HL-60/S4 (cell line): ENCODE data around the gene ARF3.

Experiments
- in situ Hi-C: fragments of 300-500 bp; cut with MboI; formaldehyde crosslinking; loops from 2 replicates; pipeline ENCODE4 v1.14.3; 2022; ENCODE audit warnings: low sequenced_read_pairs

The ARF3 gene

DNA sequence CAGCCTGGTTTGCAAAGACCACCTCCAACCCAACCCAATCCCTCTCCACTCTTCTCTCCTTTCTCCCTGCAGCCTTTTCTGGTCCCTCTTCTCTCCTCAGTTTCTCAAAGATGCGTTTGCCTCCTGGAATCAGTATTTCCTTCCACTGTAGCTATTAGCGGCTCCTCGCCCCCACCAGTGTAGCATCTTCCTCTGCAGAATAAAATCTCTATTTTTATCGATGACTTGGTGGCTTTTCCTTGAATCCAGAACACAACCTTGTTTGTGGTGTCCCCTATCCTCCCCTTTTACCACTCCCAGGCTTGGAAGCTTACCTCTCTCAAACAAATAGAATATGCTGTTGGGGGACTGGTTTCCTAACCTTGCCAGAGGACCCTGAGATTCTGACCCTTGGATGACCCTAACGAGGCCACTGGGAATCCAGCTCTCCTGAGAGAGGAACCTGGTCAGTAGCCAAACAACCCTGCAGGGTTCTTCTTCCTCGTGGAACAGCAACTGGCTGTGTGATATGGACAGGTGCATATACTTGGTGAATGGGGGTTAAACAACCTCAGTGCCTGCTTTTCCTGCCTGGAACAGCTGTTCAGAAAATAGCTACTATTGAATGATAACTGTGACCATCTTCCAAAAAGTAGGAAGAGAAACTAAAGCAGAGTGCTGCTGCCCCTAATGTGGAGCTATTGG is 25.3 kb upstream of the ARF3 start:
- in situ Hi-C loops, result no loop called here

DNA sequence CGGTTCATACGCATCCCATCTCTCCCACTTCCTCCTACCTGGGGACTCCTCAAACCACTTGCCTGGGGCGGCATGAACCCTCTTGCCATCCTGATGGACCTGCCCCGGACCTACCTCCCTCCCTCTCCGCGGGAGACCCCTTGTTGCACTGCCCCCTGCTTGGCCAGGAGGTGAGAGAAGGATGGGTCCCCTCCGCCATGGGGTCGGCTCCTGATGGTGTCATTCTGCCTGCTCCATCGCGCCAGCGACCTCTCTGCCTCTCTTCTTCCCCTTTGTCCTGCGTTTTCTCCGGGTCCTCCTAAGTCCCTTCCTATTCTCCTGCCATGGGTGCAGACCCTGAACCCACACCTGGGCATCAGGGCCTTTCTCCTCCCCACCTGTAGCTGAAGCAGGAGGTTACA is 24.5 kb upstream of the ARF3 start:
- in situ Hi-C loops, result no loop called here

DNA sequence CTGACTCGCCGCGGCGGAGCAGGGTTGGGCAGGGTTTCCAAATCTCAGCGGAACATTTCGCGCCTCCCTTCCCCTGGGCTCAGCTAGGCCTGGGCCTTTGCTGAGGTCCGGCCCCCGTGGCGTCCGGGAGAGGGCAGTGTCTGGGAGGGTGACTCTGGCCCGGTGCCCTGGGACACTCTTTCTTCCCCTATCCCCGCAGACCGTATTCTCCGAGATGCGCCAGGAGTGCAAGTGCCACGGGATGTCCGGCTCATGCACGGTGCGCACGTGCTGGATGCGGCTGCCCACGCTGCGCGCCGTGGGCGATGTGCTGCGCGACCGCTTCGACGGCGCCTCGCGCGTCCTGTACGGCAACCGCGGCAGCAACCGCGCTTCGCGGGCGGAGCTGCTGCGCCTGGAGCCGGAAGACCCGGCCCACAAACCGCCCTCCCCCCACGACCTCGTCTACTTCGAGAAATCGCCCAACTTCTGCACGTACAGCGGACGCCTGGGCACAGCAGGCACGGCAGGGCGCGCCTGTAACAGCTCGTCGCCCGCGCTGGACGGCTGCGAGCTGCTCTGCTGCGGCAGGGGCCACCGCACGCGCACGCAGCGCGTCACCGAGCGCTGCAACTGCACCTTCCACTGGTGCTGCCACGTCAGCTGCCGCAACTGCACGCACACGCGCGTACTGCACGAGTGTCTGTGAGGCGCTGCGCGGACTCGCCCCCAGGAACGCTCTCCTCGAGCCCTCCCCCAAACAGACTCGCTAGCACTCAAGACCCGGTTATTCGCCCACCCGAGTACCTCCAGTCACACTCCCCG is 23.9 kb upstream of the ARF3 start:
- in situ Hi-C loops, result no loop called here

DNA sequence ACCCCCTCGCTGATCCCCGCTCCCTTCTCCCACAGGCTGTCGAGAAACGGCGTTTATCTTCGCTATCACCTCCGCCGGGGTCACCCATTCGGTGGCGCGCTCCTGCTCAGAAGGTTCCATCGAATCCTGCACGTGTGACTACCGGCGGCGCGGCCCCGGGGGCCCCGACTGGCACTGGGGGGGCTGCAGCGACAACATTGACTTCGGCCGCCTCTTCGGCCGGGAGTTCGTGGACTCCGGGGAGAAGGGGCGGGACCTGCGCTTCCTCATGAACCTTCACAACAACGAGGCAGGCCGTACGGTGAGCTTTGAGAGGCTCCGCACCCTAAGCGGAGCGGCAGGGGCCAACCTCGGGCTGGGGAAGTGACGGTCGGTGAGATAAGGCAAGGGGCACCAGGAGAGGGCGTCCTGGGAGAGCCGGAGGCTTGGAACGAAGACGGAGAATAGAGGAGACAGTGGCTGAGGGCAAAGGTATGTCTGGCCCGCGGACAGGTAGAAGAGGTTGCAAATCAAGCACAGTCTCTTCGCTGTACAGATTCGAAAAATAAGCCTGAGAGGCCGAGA is 23.2 kb upstream of the ARF3 start:
- in situ Hi-C loops, result no loop called here

DNA sequence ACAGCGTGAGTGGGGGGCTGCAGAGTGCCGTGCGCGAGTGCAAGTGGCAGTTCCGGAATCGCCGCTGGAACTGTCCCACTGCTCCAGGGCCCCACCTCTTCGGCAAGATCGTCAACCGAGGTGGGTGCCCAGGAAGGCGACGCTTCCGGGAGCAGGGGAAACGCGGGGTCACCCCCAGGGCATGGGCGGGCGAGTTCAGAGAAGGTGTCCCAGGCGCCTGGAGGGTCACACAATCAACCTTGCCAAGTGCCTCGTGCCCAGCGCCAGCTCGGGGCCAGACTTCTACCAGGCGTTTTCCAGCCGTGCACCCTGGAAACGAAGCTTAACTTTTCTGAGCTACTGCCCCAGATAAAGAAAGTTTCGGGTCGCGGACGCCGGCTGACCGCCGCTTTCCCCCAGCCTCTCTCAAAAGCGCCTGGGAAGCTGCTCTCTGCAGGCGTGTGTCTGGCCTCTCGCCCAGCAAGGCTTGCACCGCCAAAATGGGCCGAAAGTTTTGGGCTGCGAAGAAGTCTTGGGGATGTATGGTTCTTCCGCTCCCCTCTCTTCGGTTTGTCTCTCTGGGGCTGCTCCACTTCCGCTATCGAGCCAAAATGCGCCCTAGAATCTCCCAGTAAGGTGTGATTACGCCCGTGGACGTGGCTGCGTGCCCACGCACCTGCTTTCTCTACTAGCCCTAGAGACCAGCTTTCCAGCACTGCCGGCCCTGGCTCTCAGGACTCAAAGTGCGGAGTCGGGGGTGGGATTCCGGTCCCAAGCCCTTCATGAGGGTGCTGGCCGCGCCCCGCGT is 22.5 kb upstream of the ARF3 start:
- in situ Hi-C loops, result loop anchor here (5.0 kb wide), 1 partner anchor 112 kb away; the partner anchor contains the start of gene RND1

DNA sequence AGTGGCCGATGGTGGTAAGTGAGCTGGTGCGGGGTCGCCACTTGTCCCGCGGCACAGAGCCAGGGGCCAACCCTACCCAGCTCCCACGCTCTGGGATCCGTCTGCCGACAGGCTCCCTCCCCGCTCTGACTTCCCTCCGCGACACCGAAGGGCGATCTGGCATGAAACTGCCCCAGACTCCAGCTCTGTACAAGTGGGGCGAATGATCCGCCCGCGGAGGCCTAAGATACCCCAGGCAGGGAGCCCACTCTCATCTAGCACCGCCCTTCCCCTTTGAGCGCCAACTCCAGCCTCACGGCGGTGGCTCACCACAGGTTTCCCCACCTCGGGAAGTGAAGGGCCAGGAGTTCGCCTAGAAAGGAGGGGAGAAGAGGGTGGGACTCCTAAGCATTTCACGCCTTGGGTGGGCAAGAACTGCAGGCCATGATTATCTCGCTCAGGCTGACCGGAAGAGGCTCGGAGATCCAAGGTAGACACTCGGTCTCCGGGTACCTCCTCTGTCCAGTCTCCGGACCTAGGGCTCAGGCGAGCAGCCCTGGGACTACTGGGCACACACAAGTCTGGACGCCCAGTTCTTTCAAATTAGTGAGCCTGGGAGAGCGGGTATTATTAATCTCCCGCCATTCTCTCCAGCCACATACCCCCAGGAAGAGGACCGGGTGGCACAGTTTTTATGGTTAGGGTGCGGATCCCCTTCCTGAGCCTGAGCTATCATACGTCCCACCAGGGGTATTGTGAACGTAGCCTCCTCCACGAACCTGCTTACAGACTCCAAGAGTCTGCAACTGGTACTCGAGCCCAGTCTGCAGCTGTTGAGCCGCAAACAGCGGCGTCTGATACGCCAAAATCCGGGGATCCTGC is 21.7 kb upstream of the ARF3 start:
- in situ Hi-C loops, result loop anchor here (5.0 kb wide), 1 partner anchor 112 kb away; the partner anchor contains the start of gene RND1

DNA sequence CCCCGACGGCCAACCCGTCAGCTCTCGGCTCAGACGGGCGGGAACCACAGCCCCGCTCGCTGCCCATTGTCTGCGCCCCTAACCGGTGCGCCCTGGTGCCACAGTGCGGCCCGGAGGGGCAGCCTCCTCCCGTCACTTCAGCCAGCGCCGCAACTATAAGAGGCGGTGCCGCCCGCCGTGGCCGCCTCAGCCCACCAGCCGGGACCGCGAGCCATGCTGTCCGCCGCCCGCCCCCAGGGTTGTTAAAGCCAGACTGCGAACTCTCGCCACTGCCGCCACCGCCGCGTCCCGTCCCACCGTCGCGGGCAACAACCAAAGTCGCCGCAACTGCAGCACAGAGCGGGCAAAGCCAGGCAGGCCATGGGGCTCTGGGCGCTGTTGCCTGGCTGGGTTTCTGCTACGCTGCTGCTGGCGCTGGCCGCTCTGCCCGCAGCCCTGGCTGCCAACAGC is 21.0 kb upstream of the ARF3 start, which contains the start of gene WNT1:
Gene WNT1 (plus strand): TSS at position 32 of the 450 bp plus-strand sequence. CDS start 329 bp downstream, at position 361.
- in situ Hi-C loops, result loop anchor here (5.0 kb wide), 1 partner anchor 111 kb away; the partner anchor contains the start of gene RND1

DNA sequence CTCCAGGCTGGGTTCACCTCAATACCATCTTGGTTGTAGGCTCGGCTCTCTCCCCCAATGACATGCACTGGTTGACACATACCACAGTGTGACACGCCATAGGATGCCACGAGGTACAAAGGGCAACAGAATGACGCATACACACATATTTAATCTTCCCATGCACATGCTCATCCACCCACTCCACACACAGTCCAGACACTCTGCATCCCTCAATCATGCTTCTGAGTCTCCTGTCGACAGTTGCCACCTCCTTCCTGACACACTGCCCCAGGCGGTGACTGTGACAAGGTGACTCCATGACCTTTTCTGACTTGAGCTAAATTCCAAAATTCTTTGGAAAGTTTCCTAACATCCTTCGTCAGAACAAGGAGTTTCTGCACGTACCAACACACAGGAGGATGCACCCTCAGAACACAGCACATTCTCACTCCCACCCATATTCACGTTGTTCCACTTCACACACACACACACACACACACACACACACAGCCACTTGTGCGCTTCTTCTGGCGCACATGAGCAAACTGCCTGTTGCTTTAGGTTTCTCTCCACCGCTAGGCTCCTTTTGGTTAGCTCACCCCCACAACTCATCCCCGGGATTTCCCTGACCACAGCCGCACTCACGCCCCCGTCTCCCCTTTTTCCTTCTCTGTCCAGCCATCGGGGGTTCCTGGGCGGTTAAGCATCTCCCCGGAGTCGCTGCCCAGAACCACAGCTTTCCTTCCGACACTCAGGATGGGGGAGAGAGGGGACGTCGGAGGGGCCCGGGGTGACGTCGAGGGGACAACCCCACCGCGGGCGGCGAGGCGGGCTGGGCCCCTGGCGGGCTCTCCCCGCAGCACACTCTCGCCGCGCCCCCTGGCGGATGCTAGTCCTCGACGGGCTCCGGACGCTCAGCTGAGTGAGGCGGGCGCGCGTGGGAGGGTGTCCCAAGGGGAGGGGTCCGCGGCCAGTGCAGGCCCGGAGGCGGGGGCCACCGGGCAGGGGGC is 20.3 kb upstream of the ARF3 start:
- in situ Hi-C loops, result loop anchor here (5.0 kb wide), 1 partner anchor 110 kb away; the partner anchor contains the start of gene RND1

DNA sequence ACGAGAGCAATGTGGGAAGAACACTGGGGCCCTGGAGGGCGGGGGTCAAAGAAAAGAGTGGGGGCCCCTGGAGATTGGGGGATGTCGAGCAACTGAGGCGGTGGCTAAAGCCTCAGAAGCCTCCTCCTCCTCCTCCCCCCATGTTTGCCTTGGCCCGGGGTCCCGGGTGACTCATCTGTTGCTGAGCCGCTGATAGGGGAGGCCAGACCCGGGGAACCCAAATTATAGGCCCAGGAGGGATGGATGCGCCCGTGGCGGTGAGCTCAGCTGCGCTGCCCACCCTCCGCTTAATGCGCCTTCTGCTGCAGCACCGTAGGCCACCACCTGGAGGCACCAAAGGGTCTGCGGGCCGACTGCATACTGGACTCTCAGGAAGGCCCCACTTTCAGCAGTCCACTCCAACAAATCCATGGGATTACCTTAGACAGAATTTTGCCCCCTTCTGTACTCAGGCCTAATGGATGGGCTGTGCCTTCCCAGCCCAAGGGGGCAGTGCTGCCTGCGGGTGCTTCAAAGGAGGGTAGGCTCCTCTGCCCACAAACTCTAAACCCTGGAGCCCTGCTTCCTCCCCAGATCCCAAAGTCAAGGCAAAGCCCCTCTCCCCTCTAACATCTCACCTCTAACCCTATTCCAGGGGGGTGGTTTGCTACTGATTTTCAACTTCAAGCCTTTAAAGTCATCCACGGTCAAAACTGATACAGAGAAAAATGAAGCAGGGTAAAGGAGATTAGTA is 16.8 kb upstream of the ARF3 start:
- in situ Hi-C loops, result no loop called here

DNA sequence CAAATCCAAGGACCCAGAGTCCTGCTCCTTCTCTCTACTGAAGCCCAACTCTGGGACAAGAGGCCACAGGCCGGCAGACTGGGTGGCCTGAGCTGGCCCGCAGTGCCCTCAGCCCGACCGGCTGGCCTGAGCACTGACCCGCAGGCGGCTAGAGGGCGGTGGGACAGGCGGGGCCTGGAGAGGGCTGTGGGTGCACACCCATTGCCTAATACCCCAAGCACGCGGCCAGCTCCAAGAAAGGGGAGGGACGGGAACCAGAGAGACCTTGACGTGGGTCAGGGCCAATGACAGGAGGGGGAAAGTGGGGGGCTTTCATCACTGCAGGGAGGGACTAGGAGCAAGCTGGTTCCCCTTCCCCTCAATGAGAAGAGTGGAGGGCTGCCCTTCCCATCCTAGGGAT is 16.2 kb upstream of the ARF3 start:
- in situ Hi-C loops, result no loop called here

DNA sequence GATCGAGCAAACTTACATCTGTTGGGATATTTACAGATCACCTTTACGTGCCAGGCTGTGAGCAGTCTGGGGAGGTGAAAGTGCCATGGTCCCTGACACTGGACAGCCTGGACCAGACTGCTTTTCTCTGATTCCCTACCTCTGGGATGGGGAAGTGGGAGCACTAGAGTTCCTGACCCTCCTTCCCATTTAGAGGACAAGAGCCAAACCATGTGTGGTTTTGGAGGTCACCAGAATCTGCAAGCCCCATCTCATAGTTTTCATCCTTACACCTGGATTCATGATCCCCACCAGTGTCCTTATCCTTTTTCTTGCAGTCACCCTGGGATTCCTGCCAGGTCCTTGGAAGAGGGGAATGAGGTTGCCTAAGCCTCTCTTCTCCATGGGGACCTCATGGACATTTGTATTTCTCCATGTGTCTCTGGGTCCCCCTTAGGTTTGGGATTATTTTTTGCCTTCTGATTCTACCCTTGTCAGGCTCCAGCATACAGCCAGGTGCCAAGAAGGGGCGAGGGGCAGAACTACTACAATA is 15.7 kb upstream of the ARF3 start:
- in situ Hi-C loops, result no loop called here

DNA sequence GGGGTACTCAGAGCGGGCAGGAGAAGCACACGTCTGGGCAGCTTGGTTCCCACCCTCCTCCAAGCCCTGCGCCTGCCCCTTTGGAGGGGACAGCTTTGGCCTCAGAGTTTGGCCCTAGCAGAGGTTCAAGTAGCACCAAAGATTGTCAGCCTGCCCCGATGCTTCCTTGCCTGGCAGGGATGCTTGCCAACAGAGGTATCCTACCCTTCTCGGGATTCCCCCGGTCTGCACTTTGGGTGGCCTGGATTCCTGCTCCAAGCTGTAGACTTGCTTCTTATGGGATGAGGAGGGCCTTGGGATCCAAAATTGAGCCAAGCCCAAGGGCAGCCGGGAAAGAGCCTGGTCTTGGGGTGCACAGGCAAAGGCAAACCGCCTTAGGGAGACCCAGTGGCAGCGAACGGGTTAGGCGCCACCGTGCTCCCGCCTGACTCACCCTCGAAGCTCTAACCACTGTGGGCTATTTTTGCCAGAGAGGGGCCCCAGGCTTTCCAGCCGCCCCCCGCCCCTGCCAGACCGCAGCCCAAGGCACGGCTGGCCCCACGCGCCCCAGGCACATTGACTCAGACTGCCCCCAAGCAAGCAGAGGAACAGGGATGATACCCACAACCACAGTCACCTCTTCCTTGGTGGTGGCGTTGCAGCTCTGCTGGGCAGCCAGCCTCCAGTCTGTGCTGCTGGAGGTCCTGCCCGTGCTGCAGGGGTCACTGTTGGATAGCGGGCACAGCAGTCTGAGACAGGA is 15.1 kb upstream of the ARF3 start:
- in situ Hi-C loops, result no loop called here

DNA sequence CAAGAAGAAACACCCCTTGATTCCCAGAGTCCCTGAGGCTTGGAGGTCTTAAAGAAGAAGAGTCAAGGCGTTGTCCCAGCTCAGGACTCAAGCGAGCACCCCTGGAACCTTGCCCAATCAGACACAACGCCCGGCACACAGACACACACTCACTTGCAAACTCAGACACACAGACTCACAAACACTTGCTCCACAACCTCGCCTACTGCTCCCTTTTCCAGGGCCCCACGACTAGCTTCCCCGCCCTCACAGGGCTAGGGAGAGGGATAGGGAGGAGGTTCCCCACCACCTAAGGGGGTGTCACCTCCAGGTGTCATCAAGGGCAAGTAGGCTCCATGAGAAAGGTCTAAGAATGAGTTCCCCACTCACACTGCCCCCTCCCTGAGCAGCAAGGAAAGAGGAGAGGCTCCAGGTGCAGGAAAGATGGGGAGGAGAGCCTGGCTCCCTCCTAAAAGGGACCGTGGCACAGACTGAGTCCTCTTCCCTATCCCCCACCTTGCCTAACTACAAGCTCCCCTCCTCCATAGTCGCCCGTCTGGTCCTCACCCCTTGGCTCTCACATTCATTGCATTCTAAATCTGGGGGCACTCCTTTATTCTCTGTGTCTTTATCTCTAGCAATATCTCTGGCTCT is 13.5 kb upstream of the ARF3 start:
- in situ Hi-C loops, result no loop called here

DNA sequence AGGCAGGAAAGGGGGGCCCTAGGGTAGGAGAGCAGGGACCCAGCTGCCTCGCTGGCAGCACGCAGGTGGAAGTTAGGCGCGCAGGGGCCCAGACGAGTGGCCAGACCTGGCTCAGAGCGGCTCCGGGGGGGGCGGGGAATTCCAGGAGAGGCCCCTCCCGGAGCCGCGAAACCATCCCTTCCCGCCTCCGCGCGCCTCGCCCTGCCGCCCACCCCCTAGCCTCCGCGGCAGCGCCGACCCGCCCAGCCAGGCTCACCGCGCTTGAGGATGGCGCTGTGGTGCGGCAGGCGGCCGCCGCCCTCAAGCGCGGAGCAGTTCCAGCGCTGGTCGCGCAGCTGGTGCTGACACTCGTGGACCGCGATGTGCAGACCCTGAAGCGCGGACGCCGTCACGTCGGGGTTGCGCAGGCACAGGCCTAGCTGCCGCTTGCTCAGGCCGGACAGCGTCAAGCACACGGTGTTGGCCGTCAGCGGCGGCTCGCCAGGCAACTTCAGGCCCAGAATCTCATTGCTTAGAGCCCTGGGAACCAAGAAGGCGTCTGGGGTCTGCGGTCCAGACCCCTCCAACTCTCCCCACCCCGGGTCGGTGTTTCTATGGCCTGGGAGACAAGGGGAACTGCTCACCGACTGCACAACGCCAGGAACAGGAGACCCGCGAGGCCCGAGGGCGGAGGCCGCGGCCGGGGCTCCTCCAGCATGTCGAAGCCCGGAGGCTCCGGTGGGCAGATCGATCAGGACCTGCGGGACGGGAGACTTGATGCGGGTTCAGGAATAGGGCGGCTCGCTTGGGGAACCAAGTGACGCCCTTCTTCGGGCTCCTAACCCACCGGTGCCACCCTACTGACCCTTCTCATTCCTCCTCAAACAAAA is 12.8 kb upstream of the ARF3 start:
- in situ Hi-C loops, result no loop called here

DNA sequence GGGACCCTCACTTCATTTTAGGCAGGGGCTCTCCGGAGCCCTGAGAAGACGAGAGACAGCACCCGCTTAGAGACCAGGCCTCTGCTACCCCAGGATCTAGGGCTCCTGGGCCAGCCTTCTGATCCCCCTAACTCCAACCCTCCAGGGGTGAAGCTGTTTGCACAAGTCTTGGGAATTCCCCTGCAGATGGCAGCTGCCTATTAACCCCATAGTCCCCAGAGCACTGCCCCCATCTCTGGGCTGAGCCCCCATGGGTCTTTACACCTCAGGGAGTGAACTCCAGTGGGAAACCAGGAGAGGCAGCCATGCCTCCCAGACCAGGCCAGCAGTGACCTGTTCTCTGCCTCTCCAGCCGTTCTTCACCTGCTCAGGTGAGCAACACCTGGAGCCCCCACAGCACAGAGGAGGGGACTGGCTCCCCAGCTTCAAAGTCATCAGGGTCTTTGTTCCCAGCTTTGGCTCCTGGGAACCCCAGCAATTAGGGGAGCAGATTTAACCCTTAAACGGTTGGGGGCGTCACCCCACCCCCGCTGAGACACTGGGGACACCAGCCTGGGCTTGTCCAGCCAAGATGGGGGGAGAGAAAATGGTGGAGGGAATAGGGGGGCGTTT is 12.0 kb upstream of the ARF3 start:
- in situ Hi-C loops, result no loop called here
